HL-60 (cell line): Measurements from ENCODE around the gene IL1RN.

ENCODE experiments used
- DNase-seq, 2 experiments: peaks; one replicate each; pipeline ENCODE4 v3.0.0-alpha.2; 2010 to 2020; ENCODE audit warnings: low read depth in 1 of 2, low spot score in 1 of 2
- H3K27ac ChIP-seq: fragments of 250-450 bp; sonication (Bioruptor Pico); replicated peaks from 2 replicates; pipeline ENCODE4 v1.5.1; 2020; ENCODE audit warnings: mild to moderate bottlenecking, moderate library complexity
- H3K27me3 ChIP-seq: fragments of 250-450 bp; sonication (Bioruptor Pico); 2 replicates; pipeline ENCODE4 v1.5.1; 2021; ENCODE audit warnings: mild to moderate bottlenecking, moderate library complexity; ENCODE audit not compliant: insufficient read depth, poor library complexity, severe bottlenecking
- H3K4me3 ChIP-seq: replicated peaks from 2 replicates; pipeline ENCODE4 v1.5.1; 2011; ENCODE audit warnings: mild to moderate bottlenecking, control low read depth, low read length; ENCODE audit not compliant: insufficient read depth
- CTCF ChIP-seq: IDR thresholded peaks from one replicate; pipeline ENCODE4 v1.5.1; 2011; ENCODE audit warnings: low read length, control low read depth, inconsistent platforms; ENCODE audit not compliant: insufficient read depth
- GABPA ChIP-seq: IDR thresholded peaks from 2 replicates; pipeline ENCODE4 v1.6.1; 2012; ENCODE audit warnings: low read depth
- POLR2AphosphoS5 ChIP-seq: IDR thresholded peaks from 2 replicates; pipeline ENCODE4 v1.6.1; 2012; ENCODE audit warnings: low read depth
- REST ChIP-seq: IDR thresholded peaks from 2 replicates; pipeline ENCODE4 v1.6.1; 2012; ENCODE audit warnings: low read depth; ENCODE audit not compliant: insufficient replicate concordance
- SPI1 ChIP-seq: IDR thresholded peaks from 2 replicates; pipeline ENCODE4 v1.6.1; 2012; ENCODE audit warnings: low read depth, mild to moderate bottlenecking, borderline replicate concordance

The IL1RN gene

GRCh38 chr2:113111121-113111520 lies 16.3 kb upstream of the IL1RN start:
- no peak overlapping the region for H3K4me3 ChIP-seq
- H3K27ac ChIP-seq: no peak overlapping the region; the same call in 1 of the 2 replicates
- no peak for DNase-seq
- TF ChIP-seq CTCF (no peak), SPI1 (no peak), GABPA (no peak), REST (no peak), POLR2AphosphoS5 (no peak)
- H3K27me3 ChIP-seq: no peaks in the 10 kb centered on the region

GRCh38 chr2:113111823-113112287 lies 15.5 kb upstream of the IL1RN start:
- TF ChIP-seq POLR2AphosphoS5 (no peak), SPI1 (no peak), GABPA (no peak), REST (no peak), CTCF (no peak)
- DNase-seq: peak; percentile 84 to 91
- Histone ChIP-seq H3K27me3 (no peaks in the 10 kb centered on the region), H3K4me3 (no peak overlapping the region), H3K27ac (peak overlapping the region; percentile 60)

- TF ChIP-seq REST (no peak), POLR2AphosphoS5 (no peak), SPI1 (no peak), CTCF (no peak), GABPA (no peak)
- Histone ChIP-seq H3K27me3 (no peaks in the 10 kb centered on the region), H3K4me3 (no peak overlapping the region), H3K27ac (peak overlapping the region; percentile 60)
- no peak for DNase-seq
Measured at GRCh38 chr2:113112441-113112840, 15.0 kb upstream of the IL1RN start.
